Measurements from ENCODE around the gene PDGFD. TPM values are rescaled to one million over a fixed set of nuclear protein-coding genes. Genes with fewer than 3 reads are reported as not detected.

PDGFD gene
- total RNA-seq, 2 donors from 2014 or later, result 2.3 to 4.8 TPM

DNA sequence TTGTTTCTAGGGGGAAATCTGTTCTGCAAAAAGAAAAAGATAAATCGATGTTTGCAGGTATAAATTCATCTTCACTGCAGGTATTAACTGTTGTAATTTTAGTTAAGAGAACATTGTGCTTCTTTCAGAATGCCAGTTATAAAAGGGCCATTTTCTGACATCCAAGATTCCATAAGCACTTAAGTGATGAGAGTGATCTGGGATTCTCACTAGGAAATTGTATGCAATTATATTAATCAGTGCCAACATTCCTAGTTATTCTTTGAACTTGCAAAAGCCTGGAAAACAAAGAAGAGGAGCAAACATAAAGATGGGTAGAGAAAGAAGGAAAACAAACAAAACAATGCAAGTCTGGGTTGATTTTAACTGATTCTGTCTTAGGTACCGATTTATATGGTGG is 122.2 kb downstream of the PDGFD start:
- TF ChIP-seq, protein P1, sequence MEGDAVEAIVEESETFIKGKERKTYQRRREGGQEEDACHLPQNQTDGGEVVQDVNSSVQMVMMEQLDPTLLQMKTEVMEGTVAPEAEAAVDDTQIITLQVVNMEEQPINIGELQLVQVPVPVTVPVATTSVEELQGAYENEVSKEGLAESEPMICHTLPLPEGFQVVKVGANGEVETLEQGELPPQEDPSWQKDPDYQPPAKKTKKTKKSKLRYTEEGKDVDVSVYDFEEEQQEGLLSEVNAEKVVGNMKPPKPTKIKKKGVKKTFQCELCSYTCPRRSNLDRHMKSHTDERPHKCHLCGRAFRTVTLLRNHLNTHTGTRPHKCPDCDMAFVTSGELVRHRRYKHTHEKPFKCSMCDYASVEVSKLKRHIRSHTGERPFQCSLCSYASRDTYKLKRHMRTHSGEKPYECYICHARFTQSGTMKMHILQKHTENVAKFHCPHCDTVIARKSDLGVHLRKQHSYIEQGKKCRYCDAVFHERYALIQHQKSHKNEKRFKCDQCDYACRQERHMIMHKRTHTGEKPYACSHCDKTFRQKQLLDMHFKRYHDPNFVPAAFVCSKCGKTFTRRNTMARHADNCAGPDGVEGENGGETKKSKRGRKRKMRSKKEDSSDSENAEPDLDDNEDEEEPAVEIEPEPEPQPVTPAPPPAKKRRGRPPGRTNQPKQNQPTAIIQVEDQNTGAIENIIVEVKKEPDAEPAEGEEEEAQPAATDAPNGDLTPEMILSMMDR (conservative IDR thresholded peaks at IDR 0.05), result no peak
- H3K4me1 ChIP-seq (ENCODE audit: control insufficient read depth, insufficient read depth, low read length), result peaks cover 10% of the 10 kb centered on the region
- no peak overlapping the region for H3K27ac ChIP-seq (ENCODE audit: low read depth, low read length)
- Mint-ChIP-seq H3K9me3 (no peaks in the 10 kb centered on the region), H3K4me3 (no peak overlapping the region), H3K4me1 (peaks cover 12% of the 10 kb centered on the region), H3K36me3 (ENCODE audit: low read depth) (no peaks in the 10 kb centered on the region), H3K27me3 (ENCODE audit: insufficient read depth) (no peaks in the 10 kb centered on the region), H3K27ac (no peak overlapping the region)
- no peak for DNase-seq
- no peak overlapping the region for H3K9ac ChIP-seq (ENCODE audit: extremely low read depth, low read length, poor library complexity, severe bottlenecking)
- H3K4me3 ChIP-seq (ENCODE audit: low read length), result no peak overlapping the region
- H3K9me3 ChIP-seq (ENCODE audit: control insufficient read depth, low read length), result no peaks in the 10 kb centered on the region
- no peaks in the 10 kb centered on the region for H3K36me3 ChIP-seq (ENCODE audit: control insufficient read depth, insufficient read depth, low read length)
- 100% methylated on average over 1 of the region's 2 CpGs; no CpG with 5 or more reads in 1 of the 2 experiments for WGBS, 2 experiments (ENCODE audit: insufficient coverage in 1 of 2, insufficient read length in 1 of 2)
- H3K27me3 ChIP-seq (ENCODE audit: control insufficient read depth, insufficient read depth, low read length, poor library complexity, severe bottlenecking), result no peaks in the 10 kb centered on the region

DNA sequence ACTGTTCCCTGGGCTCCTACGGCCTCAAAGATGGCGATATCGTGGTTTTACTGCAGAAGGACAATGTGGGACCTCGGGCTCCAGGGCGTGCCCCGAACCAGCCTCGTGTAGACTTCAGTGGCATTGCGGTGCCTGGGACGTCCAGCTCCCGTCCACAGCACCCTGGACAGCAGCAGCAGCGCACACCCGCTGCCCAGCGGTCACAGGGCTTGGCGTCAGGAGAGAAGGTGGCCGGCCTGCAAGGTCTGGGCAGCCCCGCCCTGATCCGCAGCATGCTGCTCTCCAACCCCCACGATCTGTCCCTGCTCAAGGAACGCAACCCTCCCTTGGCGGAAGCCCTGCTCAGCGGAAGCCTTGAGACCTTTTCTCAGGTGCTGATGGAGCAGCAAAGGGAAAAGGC is 127.0 kb downstream of the PDGFD start:
- H3K4me3 Mint-ChIP-seq, result no peak overlapping the region
- H3K4me3 ChIP-seq (ENCODE audit: low read length), result no peak overlapping the region
- 96 to 97% methylated on average over 15 to 21 of the region's 21 CpGs for WGBS, 2 experiments (ENCODE audit: insufficient coverage in 1 of 2, insufficient read length in 1 of 2)
- DNase-seq, result no peak
- H3K36me3 ChIP-seq (ENCODE audit: control insufficient read depth, insufficient read depth, low read length), result no peaks in the 10 kb centered on the region
- no peak overlapping the region for H3K27ac ChIP-seq (ENCODE audit: low read depth, low read length)
- TF ChIP-seq, protein P1 (conservative IDR thresholded peaks at IDR 0.05), result no peak
- no peaks in the 10 kb centered on the region for H3K27me3 Mint-ChIP-seq (ENCODE audit: insufficient read depth)
- H3K9me3 ChIP-seq (ENCODE audit: control insufficient read depth, low read length), result no peaks in the 10 kb centered on the region
- no peak overlapping the region for H3K27ac Mint-ChIP-seq
- no peaks in the 10 kb centered on the region for H3K36me3 Mint-ChIP-seq (ENCODE audit: low read depth)
- H3K9me3 Mint-ChIP-seq, result no peaks in the 10 kb centered on the region
- H3K4me1 ChIP-seq (ENCODE audit: control insufficient read depth, insufficient read depth, low read length), result peaks cover 1% of the 10 kb centered on the region
- H3K27me3 ChIP-seq (ENCODE audit: control insufficient read depth, insufficient read depth, low read length, poor library complexity, severe bottlenecking), result no peaks in the 10 kb centered on the region
- no peak overlapping the region for H3K9ac ChIP-seq (ENCODE audit: extremely low read depth, low read length, poor library complexity, severe bottlenecking)
- peaks cover 10% of the 10 kb centered on the region for H3K4me1 Mint-ChIP-seq

DNA sequence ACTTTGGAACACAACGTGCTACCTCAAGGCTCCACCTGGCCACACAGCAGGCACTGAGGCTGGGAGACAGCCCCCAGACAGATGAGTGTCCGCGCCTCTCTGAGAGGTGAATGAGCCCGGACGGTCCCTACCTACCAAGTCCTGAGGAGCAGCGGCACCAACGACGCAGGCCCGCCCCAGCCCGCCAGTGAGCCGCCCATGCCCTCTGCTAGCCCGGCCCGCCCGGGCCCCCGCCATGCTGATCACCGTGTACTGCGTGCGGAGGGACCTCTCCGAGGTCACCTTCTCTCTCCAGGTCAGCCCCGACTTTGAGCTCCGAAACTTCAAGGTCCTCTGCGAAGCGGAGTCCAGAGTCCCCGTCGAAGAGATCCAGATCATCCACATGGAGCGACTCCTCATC is 127.4 kb downstream of the PDGFD start, which contains the start of gene DDI1:
Gene DDI1 (plus strand): TSS at position 53 of the 400 bp plus-strand sequence. CDS start 183 bp downstream, at position 236.
- no peak within 1 kb of the TSS for H3K9ac ChIP-seq (ENCODE audit: extremely low read depth, low read length, poor library complexity, severe bottlenecking)
- H3K27me3 ChIP-seq (ENCODE audit: control insufficient read depth, insufficient read depth, low read length, poor library complexity, severe bottlenecking), result no peaks in the 10 kb centered on the region
- Mint-ChIP-seq H3K4me3 (no peak within 1 kb of the TSS), H3K27me3 (ENCODE audit: insufficient read depth) (no peaks in the 10 kb centered on the region), H3K9me3 (peaks cover 3% of the 10 kb centered on the region), H3K27ac (no peak within 1 kb of the TSS), H3K4me1 (peaks cover 6% of the 10 kb centered on the region), H3K36me3 (ENCODE audit: low read depth) (peaks cover 2% of the 10 kb centered on the region)
- DNase-seq, result no peak
- 96 to 99% methylated on average over 19 to 26 of the region's 26 CpGs for WGBS, 2 experiments (ENCODE audit: insufficient coverage in 1 of 2, insufficient read length in 1 of 2)
- no peaks in the 10 kb centered on the region for H3K36me3 ChIP-seq (ENCODE audit: control insufficient read depth, insufficient read depth, low read length)
- H3K4me3 ChIP-seq (ENCODE audit: low read length), result no peak within 1 kb of the TSS
- H3K27ac ChIP-seq (ENCODE audit: low read depth, low read length), result no peak within 1 kb of the TSS
- H3K9me3 ChIP-seq (ENCODE audit: control insufficient read depth, low read length), result no peaks in the 10 kb centered on the region
- no peaks in the 10 kb centered on the region for H3K4me1 ChIP-seq (ENCODE audit: control insufficient read depth, insufficient read depth, low read length)
- TF ChIP-seq, protein P1 (conservative IDR thresholded peaks at IDR 0.05), result no peak
